Neuronal stem cell (in vitro differentiated cells): Measurements from ENCODE around the gene ACTN4.

ENCODE experiments used
- DNase-seq: peaks from one replicate; pipeline ENCODE4 v3.0.0-alpha.2; 2013; ENCODE audit warnings: low spot score
- H2AFZ ChIP-seq: one replicate; pipeline ENCODE4 v1.6.1; 2013; ENCODE audit warnings: mild to moderate bottlenecking, low read length, inconsistent platforms
- H2AK5ac ChIP-seq: 2 replicates; pipeline ENCODE4 v1.6.1; 2013; ENCODE audit warnings: low read depth, mild to moderate bottlenecking, inconsistent platforms, low read length, moderate library complexity, mixed read lengths
- H2BK120ac ChIP-seq: 2 replicates; pipeline ENCODE4 v1.6.1; 2013; ENCODE audit warnings: low read depth, mild to moderate bottlenecking, inconsistent platforms, low read length, moderate library complexity, mixed read lengths
- H2BK12ac ChIP-seq: one replicate; pipeline ENCODE4 v1.6.1; 2013; ENCODE audit warnings: low read length, inconsistent platforms
- H2BK15ac ChIP-seq: 2 replicates; pipeline ENCODE4 v1.6.1; 2013; ENCODE audit warnings: mild to moderate bottlenecking, low read length, inconsistent platforms, mixed read lengths
- H2BK5ac ChIP-seq: one replicate; pipeline ENCODE4 v1.6.1; 2013; ENCODE audit warnings: inconsistent platforms, mild to moderate bottlenecking, low read length, moderate library complexity
- H3K14ac ChIP-seq: one replicate; pipeline ENCODE4 v1.6.1; 2013; ENCODE audit warnings: low read length, inconsistent platforms
- H3K18ac ChIP-seq: 2 replicates; pipeline ENCODE4 v1.6.1; 2013; ENCODE audit warnings: low read length, inconsistent platforms
- H3K23ac ChIP-seq: 2 replicates; pipeline ENCODE4 v1.6.1; 2013; ENCODE audit warnings: low read depth, mild to moderate bottlenecking, mixed read lengths, low read length, inconsistent platforms; ENCODE audit not compliant: poor library complexity
- H3K27ac ChIP-seq: replicated peaks from 3 replicates; pipeline ENCODE4 v1.5.1; 2013; ENCODE audit warnings: low read length, inconsistent platforms
- H3K27me3 ChIP-seq, 3 experiments: 2 replicates each; pipeline ENCODE4 v1.6.1; 2013; ENCODE audit warnings: low read length in 3 of 3, mild to moderate bottlenecking in 2 of 3, inconsistent platforms in 1 of 3, low read depth in 1 of 3, mixed read lengths in 1 of 3, moderate library complexity in 1 of 3; ENCODE audit not compliant: control insufficient read depth in 3 of 3, insufficient read depth in 3 of 3
- H3K36me3 ChIP-seq, 2 donors: replicated peaks in 1 of 2; 2 replicates each; pipeline ENCODE4 v1.6.1; 2013; ENCODE audit warnings: low read length in 2 of 2; ENCODE audit not compliant: control insufficient read depth in 2 of 2, insufficient read depth in 2 of 2
- H3K4ac ChIP-seq: 2 replicates; pipeline ENCODE4 v1.6.1; 2013; ENCODE audit warnings: inconsistent platforms, mild to moderate bottlenecking, low read length, moderate library complexity
- H3K4me1 ChIP-seq, 2 donors: 1 replicate in 1 of 2; 2 replicates in 1 of 2; pipeline ENCODE4 v1.6.1; 2013; ENCODE audit warnings: low read length in 2 of 2, low read depth in 1 of 2; ENCODE audit not compliant: control insufficient read depth in 2 of 2, insufficient read depth in 1 of 2
- H3K4me2 ChIP-seq: one replicate; pipeline ENCODE4 v1.6.1; 2013; ENCODE audit warnings: mild to moderate bottlenecking, low read length, inconsistent platforms; ENCODE audit not compliant: insufficient read depth, poor library complexity, severe bottlenecking
- H3K4me3 ChIP-seq, 2 donors: 2 replicates each; pipeline ENCODE4 v1.5.1; 2013; ENCODE audit warnings: low read length in 2 of 2, mild to moderate bottlenecking in 2 of 2, inconsistent platforms in 1 of 2, moderate library complexity in 1 of 2
- H3K79me1 ChIP-seq: one replicate; pipeline ENCODE4 v1.6.1; 2013; ENCODE audit warnings: low read depth, mild to moderate bottlenecking, inconsistent platforms, low read length, moderate library complexity
- H3K9ac ChIP-seq: one replicate; pipeline ENCODE4 v1.6.1; 2013; ENCODE audit warnings: mild to moderate bottlenecking, low read depth, low read length, inconsistent platforms; ENCODE audit not compliant: poor library complexity
- H3K9me3 ChIP-seq, 2 donors: replicated peaks in 1 of 2; 2 replicates each; pipeline versions ENCODE3 to v1.6.1; 2013; ENCODE audit warnings: low read length in 2 of 2, mild to moderate bottlenecking in 2 of 2, inconsistent platforms in 1 of 2, low read depth in 1 of 2, mixed read lengths in 1 of 2, moderate library complexity in 1 of 2; ENCODE audit not compliant: control insufficient read depth in 2 of 2, insufficient read depth in 1 of 2
- H4K8ac ChIP-seq: one replicate; pipeline ENCODE4 v1.6.1; 2013; ENCODE audit warnings: low read depth, mild to moderate bottlenecking, inconsistent platforms, low read length, moderate library complexity
- H4K91ac ChIP-seq: one replicate; pipeline ENCODE4 v1.6.1; 2013; ENCODE audit warnings: low read length, low read depth, mild to moderate bottlenecking, inconsistent platforms; ENCODE audit not compliant: poor library complexity
- WGBS, 2 donors: extraction: QIAGEN DNeasy Blood & Tissue Kit; methylation state at CpG; one replicate each; pipeline ENCODE4 v1.1.7; 2013; ENCODE audit warnings: missing lambda C conversion rate in 2 of 2, mixed read lengths in 1 of 2; ENCODE audit not compliant: insufficient read length in 2 of 2, insufficient replicate concordance in 1 of 2; ENCODE audit errors: extremely low coverage in 2 of 2; 5-methylcytosine and 5-hydroxymethylcytosine counted together

The ACTN4 gene

GRCh38 chr19:38706792-38707511 is 59.5 kb downstream of the ACTN4 start:
- peaks cover 86 to 100% of the 10 kb centered on the region in 2 donors for H3K36me3 ChIP-seq
- no peak overlapping the region for H3K23ac ChIP-seq
- H2AK5ac ChIP-seq = no peak overlapping the region
- H2BK5ac ChIP-seq = no peak overlapping the region
- H2BK12ac ChIP-seq = no peak overlapping the region
- no peak overlapping the region for H4K8ac ChIP-seq
- H2BK120ac ChIP-seq = no peak overlapping the region
- no peak overlapping the region for H2AFZ ChIP-seq
- no peak overlapping the region for H3K14ac ChIP-seq
- no peaks in the 10 kb centered on the region for H3K4me1 ChIP-seq
- H3K4me2 ChIP-seq = no peak overlapping the region
- no peaks in the 10 kb centered on the region for H3K9me3 ChIP-seq
- H3K4ac ChIP-seq = no peak overlapping the region
- H3K27ac ChIP-seq = no peak overlapping the region
- H3K79me1 ChIP-seq = peaks cover 22% of the 10 kb centered on the region
- no peak overlapping the region for H3K4me3 ChIP-seq
- no peak overlapping the region for H2BK15ac ChIP-seq
- H3K27me3 ChIP-seq = no peaks in the 10 kb centered on the region
- no peak overlapping the region for H3K9ac ChIP-seq
- peak overlapping the region; percentile 74 for H3K18ac ChIP-seq
- DNase-seq = no peak
- no CpG with 5 or more reads among the region's 16 CpGs for WGBS, 2 donors
- H4K91ac ChIP-seq = no peak overlapping the region

- Histone ChIP-seq H3K27me3 (no peaks in the 10 kb centered on the region), H2BK120ac (no peak overlapping the region), H2BK15ac (no peak overlapping the region), H3K27ac (no peak overlapping the region), H3K4me3 (no peak overlapping the region), H4K91ac (no peak overlapping the region), H2BK5ac (no peak overlapping the region), H3K9ac (no peak overlapping the region), H3K9me3 (no peaks in the 10 kb centered on the region), H2AK5ac (no peak overlapping the region), H3K4me2 (no peak overlapping the region), H3K18ac (no peak overlapping the region), H3K14ac (no peak overlapping the region), H3K79me1 (peaks cover 22% of the 10 kb centered on the region), H2AFZ (no peak overlapping the region), H3K4me1 (no peaks in the 10 kb centered on the region), H3K4ac (no peak overlapping the region), H2BK12ac (no peak overlapping the region), H3K36me3 (peaks cover 86 to 100% of the 10 kb centered on the region in 2 donors), H4K8ac (no peak overlapping the region), H3K23ac (no peak overlapping the region)
- WGBS, 2 donors = no CpG with 5 or more reads among the region's 10 CpGs
- no peak for DNase-seq
Observed at GRCh38 chr19:38707512-38708114, 60.2 kb downstream of the ACTN4 start.

- H2BK5ac ChIP-seq = peak overlapping the region; percentile 46
- no peak overlapping the region for H2BK12ac ChIP-seq
- H3K36me3 ChIP-seq = peaks cover 86 to 100% of the 10 kb centered on the region in 2 donors
- no peak overlapping the region for H2BK120ac ChIP-seq
- peaks cover 20% of the 10 kb centered on the region for H3K79me1 ChIP-seq
- WGBS, 2 donors = no CpG with 5 or more reads among the region's 10 CpGs
- H3K4me2 ChIP-seq = no peak overlapping the region
- H3K4me1 ChIP-seq = no peaks in the 10 kb centered on the region
- H3K9ac ChIP-seq = peak overlapping the region; percentile 63
- no peak overlapping the region for H4K91ac ChIP-seq
- peak overlapping the region; percentile 54 for H4K8ac ChIP-seq
- no peak for DNase-seq
- H3K9me3 ChIP-seq = no peaks in the 10 kb centered on the region
- no peak overlapping the region for H3K14ac ChIP-seq
- no peak overlapping the region for H2AFZ ChIP-seq
- H3K27ac ChIP-seq = no peak overlapping the region
- H3K4me3 ChIP-seq = no peak overlapping the region
- H3K4ac ChIP-seq = no peak overlapping the region
- H3K27me3 ChIP-seq = no peaks in the 10 kb centered on the region
- peak overlapping the region; percentile 24 for H3K18ac ChIP-seq
- H2BK15ac ChIP-seq = no peak overlapping the region
- H2AK5ac ChIP-seq = no peak overlapping the region
- no peak overlapping the region for H3K23ac ChIP-seq
Observed at GRCh38 chr19:38708413-38709024, 61.1 kb downstream of the ACTN4 start.

GRCh38 chr19:38709119-38709518 is 61.7 kb downstream of the ACTN4 start:
- Histone ChIP-seq H3K4me1 (no peaks in the 10 kb centered on the region), H2AFZ (no peak overlapping the region), H3K4me3 (no peak overlapping the region), H3K79me1 (peaks cover 19% of the 10 kb centered on the region), H3K18ac (no peak overlapping the region), H3K4me2 (no peak overlapping the region), H2AK5ac (no peak overlapping the region), H2BK120ac (peak overlapping the region; percentile 47), H3K4ac (no peak overlapping the region), H3K36me3 (peaks cover 86 to 100% of the 10 kb centered on the region in 2 donors), H4K8ac (no peak overlapping the region), H2BK5ac (peak overlapping the region; percentile 46), H3K27me3 (no peaks in the 10 kb centered on the region), H3K14ac (no peak overlapping the region), H3K27ac (no peak overlapping the region), H3K9ac (peak overlapping the region; percentile 24), H2BK15ac (no peak overlapping the region), H3K23ac (peak overlapping the region; percentile 29), H3K9me3 (no peaks in the 10 kb centered on the region), H2BK12ac (no peak overlapping the region), H4K91ac (no peak overlapping the region)
- WGBS, 2 donors = no CpG with 5 or more reads among the region's 10 CpGs
- DNase-seq = no peak
